TTC549 (cell line): ENCODE data around the gene PIP5K1A.
"Not testable (repeated sequence)": the region's sequence is repeated elsewhere in the genome, so short reads cannot be mapped to it uniquely, and the experiment has no call there.

Experiments
- FAIRE-seq: peaks from 2 replicates; lab custom pipeline; 2012; peaks lifted over from hg19 to GRCh38; lab: Jason Lieb, UNC

The PIP5K1A gene

GRCh38 chr1:151193304-151193703 lies 5.0 kb upstream of the PIP5K1A start:
- no peak for FAIRE-seq

- FAIRE-seq, result no peak
Measured at GRCh38 chr1:151193856-151194255, 4.5 kb upstream of the PIP5K1A start.

GRCh38 chr1:151194894-151195594 lies 3.3 kb upstream of the PIP5K1A start:
- FAIRE-seq, result not testable (repeated sequence)

GRCh38 chr1:151196292-151196800 lies 2.0 kb upstream of the PIP5K1A start:
- FAIRE-seq, result peak; percentile 95

GRCh38 chr1:151197863-151198253 lies 494 bp upstream of the PIP5K1A start:
- FAIRE-seq, result no peak

- FAIRE-seq, result no peak
Measured at GRCh38 chr1:151199873-151200581, 1.7 kb downstream of the PIP5K1A start.

- FAIRE-seq, result not testable (repeated sequence)
Measured at GRCh38 chr1:151205381-151205965, 7.1 kb downstream of the PIP5K1A start.

GRCh38 chr1:151210830-151211229 lies 12.5 kb downstream of the PIP5K1A start:
- FAIRE-seq, result no peak

- FAIRE-seq, result no peak
Measured at GRCh38 chr1:151211972-151212705, 13.8 kb downstream of the PIP5K1A start.

GRCh38 chr1:151213560-151213959 lies 15.2 kb downstream of the PIP5K1A start:
- FAIRE-seq, result no peak

- FAIRE-seq, result no peak
Measured at GRCh38 chr1:151221616-151222015, 23.3 kb downstream of the PIP5K1A start.

- FAIRE-seq, result no peak
Measured at GRCh38 chr1:151222130-151222529, 23.8 kb downstream of the PIP5K1A start.

GRCh38 chr1:151235235-151235634 lies 36.9 kb downstream of the PIP5K1A start:
- no peak for FAIRE-seq

- no peak for FAIRE-seq
Measured at GRCh38 chr1:151237678-151238466, 39.5 kb downstream of the PIP5K1A start.

- no peak for FAIRE-seq
Measured at GRCh38 chr1:151238467-151238739, 40.1 kb downstream of the PIP5K1A start.

- FAIRE-seq, result no peak
Measured at GRCh38 chr1:151242442-151242841, 44.1 kb downstream of the PIP5K1A start.

- FAIRE-seq, result no peak
Measured at GRCh38 chr1:151243683-151244216, 45.4 kb downstream of the PIP5K1A start.

- no peak for FAIRE-seq
Measured at GRCh38 chr1:151246786-151247185, 48.4 kb downstream of the PIP5K1A start.

GRCh38 chr1:151251656-151252470 lies 53.5 kb downstream of the PIP5K1A start:
- peak; percentile 97 for FAIRE-seq
